IMR-90 (cell line): ENCODE measurements around the gene PARD3. TPM values are rescaled to one million over a fixed set of nuclear protein-coding genes. Genes with fewer than 3 reads are reported as not detected.

Experiments
- ATAC-seq: fragments of 200-7000 bp; cut with Tn5 transposase; 2 replicates; pipeline ENCODE4 v1.9.1; 2020; ENCODE audit warnings: low read depth, mild to moderate bottlenecking, moderate library complexity
- BruUV-seq: library from RNA; stranded (reverse); fragments of 400-500 nt; replicated peaks from 2 replicates; lab custom pipeline; 2021; lab: Mats Ljungman, UMichigan
- CTCF ChIA-PET: fragments of 300-600 bp; formaldehyde crosslinking; extraction: SDS; loops from one replicate; lab custom pipeline; 2021; ENCODE audit warnings: antibody characterized with exemption; lab: Yijun Ruan, JAX
- POLR2A ChIA-PET: fragments of 300-600 bp; sonication (Branson Sonifier 250); formaldehyde crosslinking; loops from one replicate; lab custom pipeline; 2022; ENCODE audit warnings: antibody characterized with exemption; ENCODE audit not compliant: unreplicated experiment; lab: Charles Lee
- DNase-seq: peaks from one replicate; pipeline ENCODE4 v3.0.0; 2013
- H2AFZ ChIP-seq: replicated peaks from 2 replicates; pipeline ENCODE3; 2013; ENCODE audit warnings: low read length, mild to moderate bottlenecking; ENCODE audit not compliant: poor library complexity
- H2AK5ac ChIP-seq: 2 replicates; pipeline ENCODE4 v1.6.1; 2013; ENCODE audit warnings: low read depth, low read length, inconsistent platforms
- H2AK9ac ChIP-seq: replicated peaks from 2 replicates; pipeline ENCODE3; 2013; ENCODE audit warnings: mild to moderate bottlenecking, low read depth, low read length, moderate library complexity; ENCODE audit not compliant: poor library complexity
- H2BK120ac ChIP-seq: 2 replicates; pipeline ENCODE4 v1.6.1; 2013; ENCODE audit warnings: low read depth, low read length, inconsistent platforms
- H2BK15ac ChIP-seq: 3 replicates; pipeline ENCODE4 v1.6.1; 2013; ENCODE audit warnings: low read depth, low read length, inconsistent platforms
- H2BK20ac ChIP-seq: 2 replicates; pipeline ENCODE4 v1.6.1; 2013; ENCODE audit warnings: low read depth, mild to moderate bottlenecking, inconsistent platforms, low read length, moderate library complexity
- H2BK5ac ChIP-seq: 2 replicates; pipeline ENCODE4 v1.6.1; 2013; ENCODE audit warnings: mild to moderate bottlenecking, low read depth, low read length, inconsistent platforms; ENCODE audit not compliant: poor library complexity, severe bottlenecking
- H3K14ac ChIP-seq: replicated peaks from 2 replicates; pipeline ENCODE4 v1.6.1; 2013; ENCODE audit warnings: low read depth, low read length, inconsistent platforms
- H3K18ac ChIP-seq: 2 replicates; pipeline ENCODE4 v1.6.1; 2013; ENCODE audit warnings: low read depth, low read length, control low read depth
- H3K23ac ChIP-seq: 2 replicates; pipeline ENCODE4 v1.6.1; 2013; ENCODE audit warnings: low read depth, low read length, inconsistent platforms
- H3K27ac ChIP-seq: 2 replicates; pipeline ENCODE4 v1.5.1; 2013; ENCODE audit warnings: mild to moderate bottlenecking, control low read depth, low read length; ENCODE audit not compliant: insufficient read depth
- H3K27me3 ChIP-seq: 2 replicates; pipeline ENCODE4 v1.6.1; 2013; ENCODE audit warnings: low read length; ENCODE audit not compliant: control insufficient read depth, insufficient read depth
- H3K36me3 ChIP-seq: 2 replicates; pipeline ENCODE4 v1.6.1; 2013; ENCODE audit warnings: low read length, mixed read lengths; ENCODE audit not compliant: control insufficient read depth, insufficient read depth
- H3K4ac ChIP-seq: 2 replicates; pipeline ENCODE4 v1.6.1; 2013; ENCODE audit warnings: low read depth, low read length, inconsistent platforms
- H3K4me1 ChIP-seq: 2 replicates; pipeline ENCODE4 v1.6.1; 2013; ENCODE audit warnings: low read length, mixed read lengths; ENCODE audit not compliant: control insufficient read depth, insufficient read depth
- H3K4me2 ChIP-seq: 2 replicates; pipeline ENCODE4 v1.6.1; 2013; ENCODE audit warnings: low read depth, mild to moderate bottlenecking, control low read depth, low read length, moderate library complexity
- H3K4me3 ChIP-seq: 2 replicates; pipeline ENCODE4 v1.5.1; 2013; ENCODE audit warnings: low read depth, mild to moderate bottlenecking, control low read depth, low read length, moderate library complexity; ENCODE audit not compliant: insufficient read depth
- H3K56ac ChIP-seq: 2 replicates; pipeline ENCODE4 v1.6.1; 2013; ENCODE audit warnings: low read length, inconsistent platforms; ENCODE audit not compliant: insufficient read depth; ENCODE audit errors: extremely low read depth
- H3K79me1 ChIP-seq, 2 experiments: 2 replicates each; pipeline ENCODE4 v1.6.1; 2013; ENCODE audit warnings: low read length in 2 of 2, inconsistent platforms in 1 of 2, low read depth in 1 of 2
- H3K9ac ChIP-seq: 2 replicates; pipeline ENCODE4 v1.6.1; 2013; ENCODE audit warnings: low read depth, low read length, control low read depth
- H3K9me1 ChIP-seq: 2 replicates; pipeline ENCODE4 v1.6.1; 2013; ENCODE audit warnings: low read length, inconsistent platforms; ENCODE audit not compliant: insufficient read depth
- H3K9me3 ChIP-seq: 2 replicates; pipeline ENCODE4 v1.6.1; 2013; ENCODE audit warnings: low read length; ENCODE audit not compliant: control insufficient read depth, insufficient read depth
- H4K20me1 ChIP-seq: 2 replicates; pipeline ENCODE4 v1.6.1; 2013; ENCODE audit warnings: low read length, inconsistent platforms; ENCODE audit not compliant: insufficient read depth
- H4K5ac ChIP-seq: 2 replicates; pipeline ENCODE4 v1.6.1; 2013; ENCODE audit warnings: mild to moderate bottlenecking, low read depth, low read length, control low read depth
- H4K8ac ChIP-seq, 2 experiments: 2 replicates each; pipeline ENCODE4 v1.6.1; 2013; ENCODE audit warnings: low read depth in 2 of 2, low read length in 2 of 2, control low read depth in 1 of 2, inconsistent platforms in 1 of 2
- H4K91ac ChIP-seq: 2 replicates; pipeline ENCODE4 v1.6.1; 2013; ENCODE audit warnings: low read depth, low read length, inconsistent platforms; ENCODE audit not compliant: insufficient read depth
- BHLHE40 ChIP-seq: fragments of 150-350 bp; IDR thresholded peaks from 2 replicates; pipeline ENCODE4 v1.6.1; 2016; ENCODE audit warnings: mild to moderate bottlenecking, low read depth, low read length
- CEBPB ChIP-seq: IDR thresholded peaks from 2 replicates; pipeline ENCODE4 v1.6.1; 2012; ENCODE audit warnings: low read depth, low read length, improper control_type of control experiment
- CHD1 ChIP-seq: IDR thresholded peaks from 2 replicates; pipeline ENCODE4 v1.6.1; 2012; ENCODE audit warnings: low read depth, low read length, improper control_type of control experiment
- CTCF ChIP-seq: conservative IDR thresholded peaks from 2 replicates; pipeline ENCODE4 v1.5.1; 2012; ENCODE audit warnings: mild to moderate bottlenecking, low read depth, low read length, improper control_type of control experiment
- FOS ChIP-seq: fragments of 150-350 bp; IDR thresholded peaks from 2 replicates; pipeline ENCODE4 v1.6.1; 2016; ENCODE audit warnings: low read depth, low read length
- MAFK ChIP-seq: IDR thresholded peaks from 2 replicates; pipeline ENCODE4 v1.6.1; 2012; ENCODE audit warnings: low read depth, low read length, improper control_type of control experiment
- MAZ ChIP-seq: IDR thresholded peaks from 2 replicates; pipeline ENCODE4 v1.6.1; 2012; ENCODE audit warnings: low read depth, mild to moderate bottlenecking, low read length, improper control_type of control experiment, moderate library complexity, borderline replicate concordance
- MXI1 ChIP-seq: IDR thresholded peaks from 2 replicates; pipeline ENCODE4 v1.6.1; 2012; ENCODE audit warnings: low read depth, mild to moderate bottlenecking, low read length, moderate library complexity, borderline replicate concordance
- NFE2L2 ChIP-seq: fragments of 150-350 bp; IDR thresholded peaks from 2 replicates; pipeline ENCODE4 v1.6.1; 2016; ENCODE audit warnings: low read depth, mild to moderate bottlenecking, low read length
- POLR2A ChIP-seq: IDR thresholded peaks from 2 replicates; pipeline ENCODE4 v1.6.1; 2012; ENCODE audit warnings: mild to moderate bottlenecking, low read depth, low read length
- RAD21 ChIP-seq: IDR thresholded peaks from 2 replicates; pipeline ENCODE4 v1.6.1; 2012; ENCODE audit warnings: low read length, improper control_type of control experiment
- RCOR1 ChIP-seq: IDR thresholded peaks from 2 replicates; pipeline ENCODE4 v1.6.1; 2012; ENCODE audit warnings: mild to moderate bottlenecking, low read length, improper control_type of control experiment; ENCODE audit not compliant: insufficient replicate concordance
- RFX5 ChIP-seq: IDR thresholded peaks from 2 replicates; pipeline ENCODE4 v1.8.0; 2012; ENCODE audit warnings: low read depth, mild to moderate bottlenecking, low read length, moderate library complexity
- SMC3 ChIP-seq: fragments of 150-350 bp; IDR thresholded peaks from 2 replicates; pipeline ENCODE4 v1.6.1; 2016; ENCODE audit warnings: low read depth, mild to moderate bottlenecking, antibody characterized with exemption, low read length, moderate library complexity
- WGBS, 2 experiments: methylation state at CpG; one replicate each; pipeline versions ENCODE4 v1.1.5 to v1.1.7; 2013; ENCODE audit warnings: missing lambda C conversion rate in 2 of 2; ENCODE audit not compliant: insufficient read length in 1 of 2; ENCODE audit errors: extremely low coverage in 2 of 2; 5-methylcytosine and 5-hydroxymethylcytosine counted together
- dilution Hi-C: fragments of 300-500 bp; cut with HindIII; formaldehyde crosslinking; loops from one replicate; pipeline ENCODE4 v1.14.3; 2018; ENCODE audit warnings: low sequenced_read_pairs; ENCODE audit not compliant: unreplicated experiment
- in situ Hi-C: fragments of 300-500 bp; cut with MboI; formaldehyde crosslinking; loops from 3 replicates; pipeline ENCODE4 v1.14.3; 2019; ENCODE audit warnings: low sequenced_read_pairs, inconsistent platforms, mixed read lengths
- intact Hi-C: fragments of 100-400 bp; cut with micrococcal nuclease; formaldehyde crosslinking; loops from 2 replicates; pipeline ENCODE4 v1.10.0; 2022
- polyA plus RNA-seq, 3 experiments: library from polyadenylated mRNA; depleted of rRNA; stranded (reverse); fragments of >200 nt; gene quantifications; 2 replicates each; pipeline ENCODE4 v1.2.3, GENCODE V29; 2012; ENCODE audit warnings: low replicate concordance in 1 of 3
- total RNA-seq: library from RNA; depleted of rRNA; stranded (reverse); fragments of >200 nt; gene quantifications from 2 replicates; pipeline ENCODE4 v1.2.3, GENCODE V29; 2012
- TF ChIP-seq, protein P1 (sequence below): fragments of 150-350 bp; IDR thresholded peaks from 2 replicates; pipeline ENCODE4 v1.6.1; 2016; ENCODE audit warnings: low read depth, mild to moderate bottlenecking, low read length, moderate library complexity, borderline replicate concordance
- TF ChIP-seq, protein P2 (sequence below): fragments of 150-350 bp; IDR thresholded peaks from 2 replicates; pipeline ENCODE4 v1.6.1; 2017; ENCODE audit warnings: mild to moderate bottlenecking, antibody characterized with exemption, low read length, low read depth

The PARD3 gene
- total and polyA plus RNA-seq, 2 of the 4 experiments (the other 2 are of a cell fraction): 14.6 to 37.5 TPM

GRCh38 chr10:34161777-34162370, 653.2 kb downstream of the PARD3 start:
- Histone ChIP-seq H3K9me3 (no peaks in the 10 kb centered on the region), H2BK5ac (no peak overlapping the region), H2BK20ac (no peak overlapping the region), H2AK5ac (no peak overlapping the region), H2BK120ac (peak overlapping the region; percentile 27; the same call in 1 of the 2 replicates), H3K4me2 (no peak overlapping the region), H4K20me1 (no peaks in the 10 kb centered on the region), H4K5ac (no peak overlapping the region), H3K9me1 (no peaks in the 10 kb centered on the region), H3K36me3 (no peaks in the 10 kb centered on the region), H3K27me3 (no peaks in the 10 kb centered on the region), H3K4me3 (no peak overlapping the region), H2AK9ac (no peak overlapping the region), H3K79me1 (no peaks in the 10 kb centered on the region), H3K14ac (no peak overlapping the region), H2BK15ac (no peak overlapping the region), H4K91ac (no peak overlapping the region), H4K8ac (no peak overlapping the region), H2AFZ (no peak overlapping the region), H3K56ac (no peak overlapping the region), H3K27ac (no peak overlapping the region), H3K23ac (no peak overlapping the region), H3K4me1 (peaks cover 2% of the 10 kb centered on the region), H3K9ac (no peak overlapping the region), H3K18ac (no peak overlapping the region), H3K4ac (no peak overlapping the region)
- dilution Hi-C loops (no loop called here), in situ Hi-C loops (no loop called here), intact Hi-C loops (no loop called here)
- DNase-seq (no peak), ATAC-seq (no peak)
- TF ChIP-seq RAD21 (no peak), RFX5 (no peak), SMC3 (no peak), CEBPB (no peak), POLR2A (no peak), CHD1 (no peak), MXI1 (no peak), CTCF (no peak), RCOR1 (no peak), MAFK (no peak), BHLHE40 (no peak), MAZ (no peak), FOS (no peak), NFE2L2 (no peak)
- TF ChIP-seq, protein P1, sequence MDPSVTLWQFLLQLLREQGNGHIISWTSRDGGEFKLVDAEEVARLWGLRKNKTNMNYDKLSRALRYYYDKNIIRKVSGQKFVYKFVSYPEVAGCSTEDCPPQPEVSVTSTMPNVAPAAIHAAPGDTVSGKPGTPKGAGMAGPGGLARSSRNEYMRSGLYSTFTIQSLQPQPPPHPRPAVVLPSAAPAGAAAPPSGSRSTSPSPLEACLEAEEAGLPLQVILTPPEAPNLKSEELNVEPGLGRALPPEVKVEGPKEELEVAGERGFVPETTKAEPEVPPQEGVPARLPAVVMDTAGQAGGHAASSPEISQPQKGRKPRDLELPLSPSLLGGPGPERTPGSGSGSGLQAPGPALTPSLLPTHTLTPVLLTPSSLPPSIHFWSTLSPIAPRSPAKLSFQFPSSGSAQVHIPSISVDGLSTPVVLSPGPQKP: no peak
- TF ChIP-seq, protein P2, sequence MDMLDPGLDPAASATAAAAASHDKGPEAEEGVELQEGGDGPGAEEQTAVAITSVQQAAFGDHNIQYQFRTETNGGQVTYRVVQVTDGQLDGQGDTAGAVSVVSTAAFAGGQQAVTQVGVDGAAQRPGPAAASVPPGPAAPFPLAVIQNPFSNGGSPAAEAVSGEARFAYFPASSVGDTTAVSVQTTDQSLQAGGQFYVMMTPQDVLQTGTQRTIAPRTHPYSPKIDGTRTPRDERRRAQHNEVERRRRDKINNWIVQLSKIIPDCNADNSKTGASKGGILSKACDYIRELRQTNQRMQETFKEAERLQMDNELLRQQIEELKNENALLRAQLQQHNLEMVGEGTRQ: no peak
- WGBS, 2 experiments: 100% methylated on average over 3 of the region's 7 CpGs; no CpG with 5 or more reads in 1 of the 2 experiments
- CTCF ChIA-PET: no interaction called here
- BruUV-seq: no TSS peak
- POLR2A ChIA-PET: no interaction called here
